OCI-M2 (cell line): ENCODE results near the gene CTRL.
"Not testable (repeated sequence)": the region's sequence is repeated elsewhere in the genome, so short reads cannot be mapped to it uniquely, and the experiment has no call there.

ENCODE experiments used
- DNase-seq: peaks from one replicate; lab custom pipeline; 2025; ENCODE audit not compliant: unreplicated experiment; lab: John Stamatoyannopoulos, UW

Gene CTRL

DNA sequence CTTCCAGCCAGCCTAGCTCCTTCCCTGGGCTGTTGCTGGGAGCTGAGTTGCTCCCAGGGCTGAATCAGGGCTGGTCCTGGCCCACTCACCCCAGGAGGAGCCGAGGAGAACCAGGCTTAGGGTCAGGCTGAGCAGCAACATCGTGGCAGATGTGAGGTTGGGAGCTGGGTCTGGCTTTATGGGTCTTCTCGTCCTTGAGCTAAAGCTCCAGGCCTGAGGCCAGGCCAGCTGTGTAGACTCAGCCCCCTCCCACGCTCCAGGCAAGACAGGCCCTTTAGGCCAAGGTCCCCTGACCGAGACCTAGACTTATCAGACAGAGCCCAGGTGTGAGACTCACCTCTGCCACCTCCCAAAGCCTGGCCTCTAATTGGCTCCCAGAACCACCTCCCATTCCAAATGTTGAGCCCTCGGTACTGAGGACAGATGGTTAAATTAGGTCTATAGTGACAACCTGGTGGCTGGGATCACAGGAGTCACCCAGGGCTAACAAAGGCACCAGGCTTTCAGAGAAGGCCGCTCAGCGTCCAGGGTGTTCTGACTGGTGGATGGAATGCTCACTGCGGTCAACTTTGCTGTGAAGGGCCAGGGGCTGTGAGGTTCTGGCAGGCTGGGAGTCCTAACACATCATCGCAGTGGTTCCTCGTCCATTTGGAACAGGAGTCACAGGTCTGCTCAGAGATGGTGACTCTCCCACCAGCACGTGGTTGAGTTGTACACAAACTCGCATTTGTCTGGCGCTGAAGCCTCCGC is at the start of gene CTRL:
TSS of gene CTRL (minus strand) at position 151 of the 750 bp plus-strand sequence. CDS start at position 141, 10 bp downstream.
- DNase-seq = no peak

DNA sequence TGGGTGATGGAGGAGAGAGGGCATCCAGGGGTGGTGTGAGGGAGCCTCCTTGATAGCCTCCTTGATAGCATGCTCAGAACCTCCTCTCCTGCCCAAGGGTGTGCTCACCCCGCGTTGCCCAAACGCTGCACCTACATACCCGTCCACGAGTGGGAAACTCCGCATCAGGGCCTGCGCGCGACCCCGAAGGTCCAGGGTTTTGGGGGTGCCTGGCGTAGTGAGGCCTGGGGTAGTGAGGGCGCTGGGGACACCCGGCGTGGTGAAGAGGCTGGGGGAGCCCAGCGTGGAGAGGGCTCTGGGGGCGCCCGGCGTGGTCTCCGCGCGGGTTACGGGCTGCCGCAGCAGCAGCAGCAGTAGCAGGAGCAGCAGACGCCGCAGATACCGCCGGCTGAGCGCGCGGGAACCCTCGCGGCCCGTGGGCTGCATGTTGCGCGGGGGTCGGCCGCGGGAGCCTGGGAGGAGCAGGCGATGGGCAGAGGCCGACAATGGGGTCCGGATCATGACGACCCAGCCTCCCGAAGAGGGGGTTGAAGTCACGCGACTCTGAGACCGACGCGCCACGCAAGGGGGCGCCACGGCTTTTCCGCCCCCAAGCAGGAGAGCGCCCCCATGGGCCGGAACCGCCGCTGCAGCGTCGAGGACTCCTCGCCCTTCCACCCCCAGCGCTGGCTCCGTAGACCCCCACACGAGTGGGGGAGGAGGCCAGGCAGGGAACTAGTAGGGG is 48.5 kb upstream of the CTRL start, which contains the start of gene DPEP3:
TSS of gene DPEP3 (minus strand) at position 545 of the 724 bp plus-strand sequence. CDS start at position 426, 119 bp downstream.
- DNase-seq = no peak

- no peak for DNase-seq
Observed at GRCh38 chr16:67977469-67978227, 46.0 kb upstream of the CTRL start.

DNA sequence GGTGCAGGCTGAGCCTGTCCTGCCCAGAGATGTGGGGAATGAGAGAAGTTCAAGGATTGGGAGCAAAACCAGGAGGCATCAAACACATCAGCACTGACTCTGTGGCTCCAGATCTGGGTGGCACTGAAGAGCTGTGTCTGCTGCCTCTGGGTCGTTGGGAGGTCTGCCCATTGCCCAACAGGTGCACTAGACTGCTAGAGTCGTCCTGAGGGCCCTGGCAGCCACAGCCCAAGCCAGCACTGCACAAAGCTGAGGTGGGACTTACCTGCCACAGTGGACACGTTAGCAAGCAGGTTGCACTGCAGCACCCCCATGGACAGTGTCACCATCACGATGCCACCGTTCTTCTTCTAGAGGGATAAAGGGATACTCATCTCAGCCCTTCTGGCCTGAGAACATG is 45.3 kb upstream of the CTRL start:
- DNase-seq = no peak

DNA sequence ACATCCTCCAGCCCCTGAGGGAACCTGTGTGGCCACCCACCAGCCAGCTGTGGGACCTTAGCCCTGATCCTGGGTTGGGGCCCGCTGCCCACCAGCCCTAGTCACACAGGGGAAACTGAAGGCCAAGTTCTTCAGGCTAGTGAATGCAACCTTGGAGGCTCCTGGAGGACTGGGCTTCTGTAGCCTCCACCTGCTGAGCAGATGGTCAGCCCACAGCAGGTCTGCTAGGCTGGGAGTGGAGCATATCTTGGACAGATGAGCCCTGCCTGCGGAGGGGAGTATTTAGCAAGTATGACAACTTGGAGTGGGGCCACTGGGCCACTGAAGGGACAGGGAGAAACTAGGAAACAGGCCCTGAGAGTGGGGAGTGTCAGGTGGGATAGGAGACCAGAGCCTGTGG is 44.5 kb upstream of the CTRL start:
- no peak for DNase-seq

- no peak for DNase-seq
Observed at GRCh38 chr16:67975321-67976105, 43.9 kb upstream of the CTRL start.

DNA sequence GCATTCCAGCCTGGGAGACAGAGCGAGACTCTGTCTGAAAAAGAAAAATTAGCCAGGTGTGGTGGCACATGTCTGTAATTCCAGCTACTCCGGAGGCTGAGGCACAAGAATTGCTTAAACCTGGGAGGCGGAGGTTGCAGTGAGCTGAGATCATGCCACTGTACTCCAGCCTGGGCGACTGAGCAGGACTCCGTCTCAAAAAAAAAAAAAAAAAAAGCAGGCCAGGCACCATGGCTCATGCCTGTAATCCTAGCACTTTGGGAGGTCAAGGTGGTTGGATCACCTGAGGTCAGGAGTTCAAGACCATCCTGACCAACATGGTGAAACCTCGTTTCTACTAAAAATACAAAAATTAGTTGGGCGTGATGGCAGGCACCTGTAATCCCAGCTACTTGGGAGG is 40.6 kb upstream of the CTRL start:
- not testable (repeated sequence) for DNase-seq

DNA sequence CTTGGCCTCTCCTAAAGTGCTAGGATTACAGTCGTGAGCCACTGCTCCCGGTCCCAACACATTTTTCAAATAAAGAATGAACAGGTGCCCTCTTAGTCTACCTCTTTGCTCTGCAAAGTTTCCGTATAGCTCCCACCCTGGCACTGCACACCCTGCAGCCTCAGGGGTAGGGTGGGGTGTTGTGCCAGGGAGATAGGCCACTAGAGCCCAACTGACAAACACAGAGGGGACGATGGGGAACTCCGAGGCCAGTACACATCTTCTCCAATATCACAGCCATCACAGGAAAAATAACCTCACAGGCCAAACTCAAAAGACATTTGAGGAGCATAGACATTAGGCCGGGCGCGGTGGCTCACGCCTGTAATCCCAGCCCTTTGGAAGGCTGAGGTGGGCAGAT is 39.4 kb upstream of the CTRL start:
- no peak for DNase-seq

GRCh38 chr16:67969254-67970039 is 37.8 kb upstream of the CTRL start:
- DNase-seq = no peak

- peak; percentile 27 for DNase-seq
Observed at GRCh38 chr16:67968400-67969253, 37.0 kb upstream of the CTRL start, which contains the start of gene SLC12A4. SLC12A4 (minus strand) TSS chr16:67968637; CDS start chr16:67968553, 84 bp downstream.

DNA sequence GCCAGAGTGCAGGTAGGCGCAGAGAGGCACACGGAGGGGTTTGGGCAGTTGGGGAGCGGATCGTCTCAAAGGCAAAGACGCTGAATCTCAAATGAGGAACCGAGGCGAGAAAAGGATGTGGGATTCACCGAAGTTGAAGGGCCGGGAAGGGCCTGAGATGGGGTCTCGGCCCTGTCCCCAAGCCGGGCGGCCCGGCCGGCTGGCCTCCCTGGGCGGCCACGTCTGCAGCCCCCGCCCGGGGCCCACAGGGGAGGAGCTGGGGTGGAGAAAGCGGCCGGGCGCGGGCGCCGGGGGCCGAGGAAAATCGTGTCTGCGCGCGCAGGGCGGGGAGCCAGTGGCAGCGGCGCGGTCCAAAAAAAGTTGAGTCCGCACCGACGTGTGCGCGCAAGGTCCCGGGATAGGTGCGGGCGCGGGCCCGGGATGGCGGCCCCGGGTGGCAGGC is 36.3 kb upstream of the CTRL start:
- DNase-seq = no peak

- DNase-seq = no peak
Observed at GRCh38 chr16:67967183-67967957, 35.7 kb upstream of the CTRL start.

GRCh38 chr16:67966549-67967182 is 35.0 kb upstream of the CTRL start:
- no peak for DNase-seq

- DNase-seq = no peak
Observed at GRCh38 chr16:67965668-67966548, 34.2 kb upstream of the CTRL start.

- no peak for DNase-seq
Observed at GRCh38 chr16:67964477-67965131, 32.9 kb upstream of the CTRL start.

- DNase-seq = no peak
Observed at GRCh38 chr16:67963662-67964321, 32.1 kb upstream of the CTRL start.
